Activated T-cell treated with anti-CD3 and anti-CD28 coated beads, Interleukin-2, amount 50 U/mL, for 24 hours (primary cell): Measurements from ENCODE around the gene EGR4.
"Not testable (repeated sequence)": the region's sequence is repeated elsewhere in the genome, so short reads cannot be mapped to it uniquely, and the experiment has no call there.

ENCODE experiments used
- DNase-seq: peaks from one replicate; pipeline ENCODE4 v3.0.0-alpha.2; 2020
- H3K27ac Mint-ChIP-seq: 2 replicates; pipeline ENCODE4 v1.8.0; 2020; ENCODE audit warnings: mild to moderate bottlenecking, mixed read lengths
- H3K27me3 Mint-ChIP-seq: 2 replicates; pipeline ENCODE4 v1.8.0; 2020; ENCODE audit warnings: mixed read lengths
- H3K36me3 Mint-ChIP-seq: 2 replicates; pipeline ENCODE4 v1.8.0; 2020; ENCODE audit warnings: low read depth, mixed read lengths
- H3K4me1 Mint-ChIP-seq: 2 replicates; pipeline ENCODE4 v1.8.0; 2020; ENCODE audit warnings: low read depth, mixed read lengths
- H3K4me3 Mint-ChIP-seq: 2 replicates; pipeline ENCODE4 v1.8.0; 2020; ENCODE audit warnings: mild to moderate bottlenecking, moderate library complexity, mixed read lengths
- H3K9me3 Mint-ChIP-seq: 2 replicates; pipeline ENCODE4 v1.8.0; 2020; ENCODE audit warnings: mixed read lengths

EGR4 gene

DNA sequence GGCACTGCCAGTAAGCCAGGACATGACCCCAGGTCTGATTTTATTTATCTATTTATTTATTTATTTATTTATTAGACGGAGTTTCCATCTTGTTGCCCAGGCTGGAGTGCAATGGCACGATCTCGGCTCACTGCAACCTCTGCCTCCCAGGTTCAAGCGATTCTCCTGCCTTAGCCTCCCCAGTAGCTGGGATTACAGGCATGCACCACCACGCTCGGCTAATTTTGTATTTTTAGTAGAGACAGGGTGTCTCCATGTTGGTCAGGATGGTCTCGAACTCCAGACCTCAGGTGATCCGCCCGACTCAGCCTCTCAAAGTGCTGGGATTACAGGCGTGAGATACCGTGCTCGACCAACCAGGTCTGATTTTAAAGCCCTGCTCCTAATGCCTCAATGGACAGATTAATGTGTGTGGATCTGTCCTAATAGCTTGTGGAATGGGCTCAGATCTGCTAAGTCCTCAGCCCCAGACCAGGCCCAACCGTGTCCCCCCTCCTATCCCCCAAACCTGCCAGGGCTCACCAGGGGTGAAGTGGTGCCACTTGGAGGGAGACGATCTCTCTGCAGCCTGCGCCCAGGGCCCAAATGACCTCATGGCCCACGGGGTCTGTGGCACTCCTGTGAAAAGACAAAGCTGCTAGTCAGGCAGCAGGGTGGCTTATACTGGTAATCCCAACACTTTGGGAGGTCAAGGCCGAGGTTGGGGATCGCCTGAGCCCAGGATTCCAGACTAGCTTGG lies 30.5 kb downstream of the EGR4 start:
- not testable (repeated sequence) for H3K4me3 Mint-ChIP-seq, H3K27me3 Mint-ChIP-seq, H3K9me3 Mint-ChIP-seq, H3K27ac Mint-ChIP-seq, DNase-seq
- peaks cover 67% of the 10 kb centered on the region for H3K36me3 Mint-ChIP-seq
- H3K4me1 Mint-ChIP-seq: peaks cover 13% of the 10 kb centered on the region

DNA sequence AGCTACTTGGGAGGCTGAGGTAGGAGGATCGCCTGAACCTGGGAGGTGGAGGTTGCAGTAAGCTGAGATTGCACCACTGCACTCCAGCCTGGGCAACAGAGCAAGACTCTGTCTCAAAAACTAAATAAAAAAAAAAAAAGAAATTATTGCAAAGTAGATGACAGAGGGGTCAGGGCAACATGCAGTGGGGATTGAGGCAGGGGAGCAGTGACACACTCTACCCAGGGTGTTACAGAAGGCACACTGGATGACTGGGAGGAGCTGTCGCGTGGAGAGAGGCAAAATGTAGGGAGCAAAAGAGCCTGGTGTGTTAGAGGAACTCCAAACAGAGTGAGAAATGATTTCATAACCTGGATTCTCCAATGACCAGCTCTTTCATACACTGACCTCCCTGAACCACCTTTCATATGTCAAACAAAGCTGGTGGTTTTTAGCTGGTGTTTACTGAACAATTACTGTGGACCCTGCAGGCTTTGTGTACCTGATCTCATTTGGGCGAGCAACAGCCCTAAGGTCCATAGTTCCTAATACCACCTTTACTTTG lies 31.2 kb downstream of the EGR4 start:
- DNase-seq: no peak
- Mint-ChIP-seq H3K36me3 (peaks cover 64% of the 10 kb centered on the region), H3K4me3 (no peak overlapping the region), H3K9me3 (no peaks in the 10 kb centered on the region), H3K4me1 (peaks cover 10% of the 10 kb centered on the region), H3K27ac (peak overlapping the region; percentile 61), H3K27me3 (no peaks in the 10 kb centered on the region)

DNA sequence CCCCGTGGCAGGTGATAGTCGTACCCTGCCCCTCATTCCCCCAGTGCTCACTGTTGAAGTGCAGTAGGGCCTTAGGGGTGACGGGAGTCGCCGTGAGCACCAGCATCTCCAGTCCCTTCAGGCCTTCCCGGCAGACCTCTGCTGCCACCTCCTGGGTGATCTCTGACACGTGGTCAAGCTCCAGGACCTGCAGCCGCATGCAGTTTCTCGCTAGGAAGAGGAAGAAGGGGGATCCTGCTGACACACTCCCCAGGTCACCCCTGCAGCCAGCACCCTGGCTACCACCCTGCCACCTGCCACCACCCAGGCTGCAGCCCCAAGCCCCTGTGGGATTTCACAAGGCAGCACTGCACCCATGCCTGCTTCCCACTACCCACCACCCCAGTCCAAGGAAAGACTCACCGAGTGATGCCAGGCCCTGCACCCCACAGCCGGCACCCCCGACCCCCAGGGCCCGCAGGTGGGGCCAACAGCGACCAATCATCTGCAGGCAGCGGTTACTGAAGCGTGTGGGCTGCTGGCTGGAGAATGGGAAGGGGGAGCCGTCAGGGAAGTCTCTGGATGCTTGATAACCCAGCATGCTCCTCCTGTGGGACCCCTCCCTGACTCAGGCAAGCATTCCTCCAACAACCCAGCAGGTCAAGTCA lies 32.9 kb downstream of the EGR4 start:
- peak overlapping the region; percentile 47 for H3K27ac Mint-ChIP-seq
- no peak overlapping the region for H3K4me3 Mint-ChIP-seq
- DNase-seq: no peak
- no peaks in the 10 kb centered on the region for H3K9me3 Mint-ChIP-seq
- no peaks in the 10 kb centered on the region for H3K27me3 Mint-ChIP-seq
- peaks cover 60% of the 10 kb centered on the region for H3K36me3 Mint-ChIP-seq
- peaks cover 5% of the 10 kb centered on the region for H3K4me1 Mint-ChIP-seq

DNA sequence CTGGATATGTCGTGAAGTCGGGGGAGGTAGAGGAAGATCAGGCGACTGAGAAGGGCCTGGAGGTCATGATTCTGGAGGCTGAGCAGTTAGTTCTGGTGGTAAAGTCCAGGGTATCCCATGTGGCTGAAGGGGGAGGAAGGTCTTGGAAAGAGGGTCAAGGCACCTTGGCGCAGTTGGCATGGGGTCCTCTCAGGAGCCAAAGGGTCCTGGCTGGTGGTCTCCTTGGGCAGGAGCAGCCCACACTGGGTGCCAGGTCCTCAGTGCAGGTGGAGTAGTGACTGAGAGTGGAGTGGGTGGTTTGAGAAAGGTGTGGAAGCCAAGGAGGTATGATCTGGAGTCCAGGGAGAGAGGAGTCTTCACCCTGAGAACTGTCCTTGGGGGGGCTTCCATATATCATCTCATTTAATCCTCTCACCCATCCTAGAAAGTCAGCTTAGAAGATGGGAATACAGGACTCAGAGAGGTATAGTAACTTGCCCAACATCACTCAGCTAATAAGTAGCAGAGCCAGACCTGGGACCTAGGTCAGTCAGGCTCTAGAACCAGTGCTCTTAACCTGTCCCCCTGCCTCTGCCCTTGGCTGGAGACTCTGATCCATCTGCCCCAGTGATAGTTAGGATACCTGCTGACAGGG lies 33.5 kb downstream of the EGR4 start:
- Mint-ChIP-seq H3K36me3 (peaks cover 67% of the 10 kb centered on the region), H3K4me1 (peaks cover 5% of the 10 kb centered on the region), H3K4me3 (no peak overlapping the region), H3K27me3 (no peaks in the 10 kb centered on the region), H3K27ac (peak overlapping the region; percentile 48), H3K9me3 (no peaks in the 10 kb centered on the region)
- no peak for DNase-seq

DNA sequence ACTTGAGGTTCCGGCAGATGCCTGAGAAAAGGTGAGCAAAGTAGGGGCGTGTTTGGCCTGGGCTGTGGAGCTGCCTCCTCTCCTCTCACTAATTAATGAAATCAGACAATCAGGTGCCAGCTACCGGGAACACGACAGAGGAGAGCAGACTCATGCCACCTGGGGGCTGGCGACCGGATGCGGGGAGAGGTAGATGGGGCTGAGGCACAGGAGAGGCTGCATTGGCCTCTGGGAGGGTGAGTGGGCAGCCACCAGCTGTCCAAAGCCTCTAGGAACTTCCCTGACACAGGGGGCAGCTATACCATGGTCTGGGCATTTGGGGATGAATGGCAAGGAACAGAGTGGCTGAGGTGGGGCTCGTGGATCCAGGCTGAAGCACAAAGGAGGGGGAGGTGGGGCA lies 34.1 kb downstream of the EGR4 start:
- Mint-ChIP-seq H3K27ac (peak overlapping the region; percentile 48), H3K36me3 (peaks cover 68% of the 10 kb centered on the region), H3K27me3 (no peaks in the 10 kb centered on the region), H3K9me3 (no peaks in the 10 kb centered on the region), H3K4me1 (peaks cover 5% of the 10 kb centered on the region), H3K4me3 (no peak overlapping the region)
- DNase-seq: no peak

DNA sequence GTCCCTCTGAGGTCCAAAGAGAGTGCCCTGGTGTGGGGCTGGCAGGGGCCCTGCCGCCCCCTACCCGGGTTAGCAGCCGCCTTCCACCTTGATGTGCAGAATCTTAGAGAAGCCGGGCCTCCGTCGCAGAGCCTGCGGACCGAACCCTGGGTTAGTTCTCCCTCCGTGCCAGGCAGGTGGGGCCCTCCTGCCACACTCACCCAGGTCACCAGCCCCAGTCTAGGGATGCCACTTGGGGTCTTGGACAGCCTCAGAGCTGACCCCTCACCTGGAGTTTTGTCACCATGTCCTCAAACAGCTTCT lies 34.5 kb downstream of the EGR4 start:
- H3K9me3 Mint-ChIP-seq: no peaks in the 10 kb centered on the region
- H3K4me3 Mint-ChIP-seq: no peak overlapping the region
- H3K27me3 Mint-ChIP-seq: no peaks in the 10 kb centered on the region
- no peak for DNase-seq
- peak overlapping the region; percentile 33 for H3K27ac Mint-ChIP-seq
- H3K36me3 Mint-ChIP-seq: peaks cover 68% of the 10 kb centered on the region
- H3K4me1 Mint-ChIP-seq: peaks cover 5% of the 10 kb centered on the region

DNA sequence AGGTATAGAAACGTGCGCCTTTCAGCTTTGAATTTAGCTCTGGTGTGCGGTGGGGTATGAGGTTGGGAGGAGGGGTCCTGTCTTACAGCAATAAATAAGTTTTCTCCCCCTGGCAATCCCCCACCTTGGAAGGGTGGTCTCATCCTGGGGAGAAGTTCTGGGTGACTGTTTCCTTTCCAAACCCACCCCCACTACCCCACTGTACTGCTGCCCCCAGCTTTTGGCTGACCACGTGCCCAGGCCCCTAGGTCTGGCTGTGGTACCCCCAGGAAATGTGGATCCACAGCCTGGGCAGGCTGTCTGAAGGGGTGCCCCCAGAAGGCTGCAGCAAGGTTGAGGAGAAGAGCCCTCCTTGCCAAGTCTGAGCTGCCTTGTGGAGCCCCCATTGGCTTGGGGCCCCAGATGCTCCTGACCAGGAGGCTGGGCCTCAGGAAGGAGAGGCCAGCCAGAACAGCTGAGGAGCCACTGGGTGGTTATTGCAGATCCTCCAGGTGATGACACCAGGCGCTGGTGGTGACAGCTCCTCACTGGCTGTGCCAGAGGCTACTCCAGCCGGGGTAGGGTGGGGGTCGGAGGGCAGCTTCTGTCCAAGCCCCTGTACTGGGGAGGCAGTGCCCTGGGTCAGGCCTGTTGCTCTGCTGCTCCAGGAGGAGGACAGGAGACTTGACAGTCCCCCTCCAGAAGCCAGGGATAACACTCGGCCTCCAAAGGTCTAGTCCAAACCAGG lies 35.0 kb downstream of the EGR4 start:
- Mint-ChIP-seq H3K36me3 (peaks cover 69% of the 10 kb centered on the region), H3K9me3 (no peaks in the 10 kb centered on the region), H3K4me3 (no peak overlapping the region)

DNA sequence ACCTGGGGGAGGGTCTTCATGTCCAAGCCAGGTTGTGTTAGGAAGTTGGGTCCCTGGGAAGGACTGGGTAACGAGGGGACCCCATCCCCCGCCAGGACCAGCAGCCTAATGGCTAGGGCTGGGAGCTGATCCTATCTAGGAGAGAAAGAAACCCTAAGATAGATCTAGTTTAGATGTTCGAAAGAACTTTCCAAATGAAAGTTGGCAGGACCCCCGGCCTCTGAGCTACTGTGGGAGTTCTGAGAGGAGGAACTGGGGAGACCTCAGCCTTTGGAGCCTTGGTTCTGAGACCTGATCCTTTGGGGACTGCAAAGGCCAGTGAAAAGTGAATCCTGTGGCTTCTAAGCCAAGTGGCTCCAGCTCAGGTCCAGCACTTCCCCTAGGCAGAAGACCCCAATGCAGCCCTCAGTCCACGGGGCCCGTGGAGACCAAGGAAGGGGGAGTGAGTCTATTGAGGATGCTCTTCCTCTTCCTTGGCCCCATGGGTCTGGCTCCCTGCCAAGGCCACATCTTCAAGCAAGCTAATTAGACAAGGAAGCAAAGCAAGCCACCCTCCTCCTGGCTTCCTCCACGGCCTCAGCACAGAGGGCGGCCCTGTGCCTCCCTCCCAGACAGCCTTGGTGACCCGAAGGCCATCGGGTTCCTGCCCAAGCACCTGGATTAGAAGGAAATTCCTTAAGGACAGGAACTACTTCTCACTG lies 35.8 kb downstream of the EGR4 start:
- Mint-ChIP-seq H3K4me3 (no peak overlapping the region), H3K36me3 (peaks cover 70% of the 10 kb centered on the region), H3K27me3 (no peaks in the 10 kb centered on the region), H3K4me1 (peaks cover 5% of the 10 kb centered on the region), H3K27ac (no peak overlapping the region), H3K9me3 (no peaks in the 10 kb centered on the region)
- peak; percentile 42 for DNase-seq

More for the DNA sequence above, 35.0 kb downstream of the EGR4 start:
- Mint-ChIP-seq H3K4me1 (peaks cover 5% of the 10 kb centered on the region), H3K27me3 (no peaks in the 10 kb centered on the region), H3K27ac (no peak overlapping the region)
- no peak for DNase-seq

DNA sequence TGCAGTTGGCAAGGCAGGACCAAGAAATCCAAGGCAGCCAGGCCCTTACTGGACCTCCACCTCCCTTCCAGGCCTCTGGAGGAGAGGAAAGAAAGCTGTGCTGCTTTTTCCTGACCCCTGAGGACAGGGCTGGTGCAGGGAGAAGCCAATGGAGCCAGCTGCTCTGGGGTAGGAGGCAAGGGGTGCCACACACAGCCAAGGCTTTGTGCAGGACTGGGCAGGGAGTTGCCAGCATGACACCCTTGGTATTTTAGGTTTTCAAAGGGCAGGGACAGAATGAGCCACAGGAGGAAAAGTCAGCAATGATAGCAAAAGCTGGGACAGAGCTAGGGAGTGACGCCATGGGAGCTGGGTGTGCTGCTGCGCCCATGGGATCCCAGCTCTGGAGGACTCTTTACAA lies 36.3 kb downstream of the EGR4 start:
- Mint-ChIP-seq H3K4me3 (no peak overlapping the region), H3K4me1 (peaks cover 5% of the 10 kb centered on the region), H3K36me3 (peaks cover 70% of the 10 kb centered on the region), H3K27me3 (no peaks in the 10 kb centered on the region), H3K9me3 (no peaks in the 10 kb centered on the region), H3K27ac (peak overlapping the region; percentile 58)
- peak; percentile 28 for DNase-seq

DNA sequence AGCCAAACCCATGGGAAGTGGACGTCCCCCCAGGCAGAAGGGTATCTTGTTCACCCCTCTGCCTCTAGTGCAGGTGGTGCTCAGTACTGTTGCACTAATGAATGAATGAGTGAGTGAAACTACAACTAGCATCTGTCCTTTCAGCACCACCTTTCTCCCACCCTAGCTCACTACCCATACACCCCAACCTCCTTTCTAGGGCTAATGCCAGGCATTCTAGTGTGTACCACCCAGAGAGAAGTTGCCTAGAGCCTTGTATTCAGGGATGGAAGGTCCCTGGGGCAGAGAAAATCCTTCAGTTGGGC lies 36.8 kb downstream of the EGR4 start:
- H3K36me3 Mint-ChIP-seq: peaks cover 71% of the 10 kb centered on the region
- H3K27ac Mint-ChIP-seq: peak overlapping the region; percentile 58
- H3K4me3 Mint-ChIP-seq: no peak overlapping the region

DNA sequence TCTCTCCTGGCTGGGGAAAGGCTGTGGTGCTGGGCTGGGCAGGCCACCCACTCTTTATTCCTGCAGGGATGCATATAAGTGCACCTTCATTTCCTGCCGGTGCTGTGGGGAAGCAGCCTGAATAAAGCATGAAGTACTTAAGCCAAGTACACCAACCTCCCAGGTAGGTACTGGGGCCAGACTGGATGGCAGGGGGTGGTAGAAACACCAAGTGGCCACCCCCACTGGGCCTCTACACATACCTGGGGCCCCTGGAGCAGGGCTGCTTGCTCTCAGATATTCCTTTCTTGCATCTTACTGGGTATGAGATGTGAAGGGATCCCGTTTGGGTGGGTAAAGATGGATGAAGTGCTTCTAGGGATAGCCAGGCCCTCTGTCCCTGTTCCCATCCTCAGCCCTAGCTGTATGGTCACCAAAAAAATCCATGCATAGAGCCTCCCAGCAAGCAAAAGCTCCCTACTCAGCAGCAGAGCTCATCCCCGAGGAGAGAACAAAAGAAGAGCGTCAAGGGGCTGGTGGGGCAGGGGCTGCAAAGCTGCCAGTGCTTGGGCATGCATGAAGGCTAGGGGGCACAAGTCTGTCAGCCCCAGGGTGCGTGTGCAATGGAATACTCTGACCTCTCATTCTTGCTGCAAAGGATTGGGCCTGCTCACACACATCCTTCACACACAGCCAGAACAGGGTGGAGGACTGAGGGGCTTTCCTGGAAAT lies 37.3 kb downstream of the EGR4 start:
- Mint-ChIP-seq H3K36me3 (peaks cover 72% of the 10 kb centered on the region), H3K4me3 (no peak overlapping the region), H3K4me1 (peaks cover 5% of the 10 kb centered on the region), H3K27ac (no peak overlapping the region), H3K27me3 (no peaks in the 10 kb centered on the region), H3K9me3 (no peaks in the 10 kb centered on the region)
- peak; percentile 32 for DNase-seq

More for the DNA sequence above, 36.8 kb downstream of the EGR4 start:
- Mint-ChIP-seq H3K27me3 (no peaks in the 10 kb centered on the region), H3K4me1 (peaks cover 5% of the 10 kb centered on the region), H3K9me3 (no peaks in the 10 kb centered on the region)
- no peak for DNase-seq

DNA sequence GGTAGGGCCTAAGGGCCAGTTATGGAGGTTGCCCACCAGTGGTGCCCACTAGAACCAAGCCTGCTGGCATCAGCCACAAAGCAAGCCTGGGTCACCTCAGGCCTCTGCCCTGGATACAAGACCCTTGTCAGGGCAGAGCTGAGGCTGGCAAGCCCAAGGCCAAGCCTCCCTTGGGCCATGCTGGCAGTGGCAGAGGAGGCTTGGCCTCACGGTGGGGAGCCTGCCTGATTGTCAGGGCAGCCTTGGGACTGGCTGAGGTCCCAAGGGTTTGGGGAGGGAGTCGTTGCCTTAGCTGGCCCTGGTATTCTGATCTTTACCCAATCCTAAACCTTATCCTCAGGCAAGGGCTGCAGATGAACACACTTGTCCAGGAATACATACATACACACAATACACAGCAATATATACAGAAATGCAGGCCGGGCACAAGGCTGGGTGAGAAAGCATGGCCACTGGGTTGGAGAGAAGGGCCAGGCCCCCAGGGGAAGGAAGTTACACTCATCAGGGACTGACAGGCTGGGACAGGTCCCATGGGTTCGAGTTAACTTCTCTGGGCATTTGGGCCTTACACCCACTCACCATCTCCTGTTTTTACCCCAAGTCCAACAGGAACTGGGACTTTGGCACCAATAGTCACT lies 38.2 kb downstream of the EGR4 start:
- no peaks in the 10 kb centered on the region for H3K27me3 Mint-ChIP-seq
- peak overlapping the region; percentile 76 for H3K27ac Mint-ChIP-seq
- H3K4me3 Mint-ChIP-seq: no peak overlapping the region
- peak; percentile 36 for DNase-seq
- H3K9me3 Mint-ChIP-seq: no peaks in the 10 kb centered on the region
- H3K4me1 Mint-ChIP-seq: peaks cover 5% of the 10 kb centered on the region
- peaks cover 74% of the 10 kb centered on the region for H3K36me3 Mint-ChIP-seq

DNA sequence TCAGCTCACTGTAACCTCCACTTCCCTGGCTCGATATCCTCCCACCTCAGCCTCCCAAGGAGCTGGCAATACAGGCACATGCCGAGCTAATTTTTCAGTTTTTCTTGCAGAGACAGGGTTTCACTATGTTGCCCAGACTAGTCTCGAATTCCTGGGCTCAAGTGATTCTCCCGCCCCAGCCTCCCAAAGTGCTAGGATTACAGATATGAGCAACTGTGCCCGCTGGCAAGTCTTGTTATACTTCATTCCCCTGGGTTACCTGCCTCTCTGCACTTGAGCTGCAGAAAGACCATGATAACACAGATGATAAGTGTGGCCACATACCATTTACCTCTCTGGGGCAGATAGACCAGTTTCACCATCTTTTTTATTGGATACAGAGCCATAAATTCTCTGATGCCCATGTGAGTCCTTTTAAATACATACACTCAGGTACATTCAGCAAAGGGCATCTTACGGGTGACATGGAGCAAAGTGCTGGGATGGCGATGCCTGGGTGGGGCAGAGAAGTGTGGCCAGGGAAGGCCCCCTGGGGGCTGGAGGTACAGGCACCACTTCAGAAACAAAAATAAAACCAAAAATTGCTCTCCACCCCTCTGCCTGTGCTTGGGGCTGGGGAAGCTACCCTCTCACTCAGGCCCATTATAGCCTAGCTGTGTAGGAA lies 38.9 kb downstream of the EGR4 start:
- no peaks in the 10 kb centered on the region for H3K9me3 Mint-ChIP-seq

More for the DNA sequence above, 38.9 kb downstream of the EGR4 start:
- Mint-ChIP-seq H3K4me1 (peaks cover 5% of the 10 kb centered on the region), H3K4me3 (no peak overlapping the region), H3K27me3 (no peaks in the 10 kb centered on the region), H3K36me3 (peaks cover 74% of the 10 kb centered on the region), H3K27ac (peak overlapping the region; percentile 76)
- no peak for DNase-seq
